Measurements from ENCODE around the gene ATP5PB.

ATP5PB gene

GRCh38 chr1:111476214-111476613 lies 26.9 kb downstream of the ATP5PB start:
- no peak for DNase-seq

- DNase-seq: no peak
These were observed 27.6 kb downstream of the ATP5PB start for GRCh38 chr1:111476761-111477309.

DNA sequence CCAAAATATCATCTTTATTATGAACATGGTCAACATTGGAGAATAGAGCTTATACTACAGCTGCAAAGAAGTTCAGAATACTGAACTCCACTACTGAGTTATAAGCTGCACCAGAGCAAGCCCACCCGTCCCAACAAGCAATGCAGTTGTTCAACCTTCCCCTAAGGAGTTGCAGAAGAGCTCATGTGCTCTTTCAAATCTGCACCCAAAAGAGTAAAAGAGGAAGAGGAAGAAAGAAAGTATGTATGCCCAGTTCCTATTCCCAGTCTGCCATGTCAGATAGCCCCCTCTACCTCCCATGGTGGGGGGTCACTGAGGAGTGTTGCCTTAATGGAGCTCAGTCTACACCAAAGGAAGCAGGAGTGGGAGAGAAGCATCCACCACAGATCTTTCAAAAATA lies 31.4 kb downstream of the ATP5PB start:
- no peak for DNase-seq

DNA sequence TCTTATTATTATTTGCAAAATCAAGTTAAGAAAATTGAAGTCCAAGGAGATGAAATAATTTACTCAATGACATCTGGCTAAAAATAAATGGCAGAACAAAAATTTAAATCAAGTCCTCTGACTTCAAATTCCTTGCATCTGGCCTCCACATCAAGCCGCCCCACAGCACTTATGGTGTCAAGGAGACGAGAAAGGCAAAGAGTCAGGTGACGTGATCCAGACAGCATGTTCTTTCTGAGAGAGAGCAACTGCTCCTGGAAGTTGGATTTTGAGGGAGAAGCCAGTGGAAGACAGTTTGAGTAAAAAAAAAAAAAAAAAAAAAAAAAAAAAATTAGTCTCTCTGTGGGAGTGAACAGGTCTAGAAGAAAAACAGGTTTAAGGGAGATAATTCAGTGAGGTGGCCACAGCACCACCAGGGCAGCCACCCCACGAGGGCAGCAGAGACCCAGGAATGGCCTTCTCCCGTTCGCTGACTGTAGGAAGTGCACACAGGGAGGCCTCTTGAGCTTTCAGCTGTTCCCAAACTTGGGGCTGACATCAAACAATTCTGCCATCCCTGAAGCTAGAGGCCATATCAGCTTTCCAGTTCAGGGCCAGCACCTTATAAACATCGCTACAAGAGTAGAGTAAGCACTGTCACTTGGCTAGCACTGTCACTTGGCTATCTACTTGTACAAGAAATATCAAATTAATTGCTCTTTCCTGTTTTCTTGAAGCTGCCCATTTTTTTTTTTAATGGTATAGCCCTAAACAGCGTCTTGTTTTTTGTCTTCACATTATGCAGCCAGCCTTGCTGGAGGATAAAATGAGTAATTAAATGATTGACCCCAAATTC lies 32.3 kb downstream of the ATP5PB start:
- peak; percentile 13 for DNase-seq

DNA sequence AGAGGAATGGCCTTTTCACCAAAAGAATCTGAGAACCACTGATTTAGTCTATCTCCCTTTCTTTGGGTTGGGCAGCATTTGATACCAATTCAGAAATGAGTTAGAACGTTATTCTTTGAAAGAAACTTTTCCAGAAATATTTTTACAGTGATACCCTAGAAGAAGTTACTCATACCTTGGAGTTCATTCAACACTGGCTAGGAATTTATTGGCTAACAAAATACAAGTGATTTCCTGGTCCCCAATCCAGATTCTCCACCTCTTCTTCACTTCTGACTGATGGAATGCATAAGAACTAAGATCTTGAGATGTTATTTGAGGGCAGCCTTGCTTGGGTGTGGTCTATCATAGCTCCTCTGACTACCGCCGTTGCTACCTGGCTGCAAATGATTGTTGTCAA lies 33.9 kb downstream of the ATP5PB start:
- DNase-seq: no peak

DNA sequence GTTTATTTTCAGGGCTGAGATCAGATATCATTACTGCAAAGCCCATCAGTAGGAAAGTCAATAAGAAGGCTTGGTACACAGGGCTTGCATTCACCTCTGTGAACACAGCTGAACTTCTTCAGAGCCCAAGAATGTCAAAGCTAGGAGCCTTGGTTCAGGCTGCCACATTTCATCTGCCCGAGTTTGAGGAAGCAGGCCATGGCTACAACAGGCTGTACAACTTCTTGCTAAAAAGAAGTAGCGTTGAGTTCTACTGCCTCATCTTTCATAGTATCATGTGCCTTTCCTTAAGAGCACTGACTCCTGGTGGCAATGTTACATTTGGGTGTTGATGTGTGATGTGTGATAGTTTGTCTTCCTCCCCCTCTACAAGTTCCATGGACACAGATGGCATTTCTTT lies 34.6 kb downstream of the ATP5PB start:
- no peak for DNase-seq

GRCh38 chr1:111484391-111485026 lies 35.2 kb downstream of the ATP5PB start:
- DNase-seq: no peak

- DNase-seq: no peak
These were observed 37.2 kb downstream of the ATP5PB start for GRCh38 chr1:111486431-111486830.

- DNase-seq: no peak
These were observed 37.9 kb downstream of the ATP5PB start for GRCh38 chr1:111487133-111487532.

- no peak for DNase-seq
These were observed 39.4 kb downstream of the ATP5PB start for GRCh38 chr1:111488669-111489068.

GRCh38 chr1:111489604-111490003 lies 40.3 kb downstream of the ATP5PB start:
- DNase-seq: no peak

GRCh38 chr1:111490220-111490619 lies 41.0 kb downstream of the ATP5PB start:
- DNase-seq: no peak

GRCh38 chr1:111491070-111491469 lies 41.8 kb downstream of the ATP5PB start:
- DNase-seq: no peak

DNA sequence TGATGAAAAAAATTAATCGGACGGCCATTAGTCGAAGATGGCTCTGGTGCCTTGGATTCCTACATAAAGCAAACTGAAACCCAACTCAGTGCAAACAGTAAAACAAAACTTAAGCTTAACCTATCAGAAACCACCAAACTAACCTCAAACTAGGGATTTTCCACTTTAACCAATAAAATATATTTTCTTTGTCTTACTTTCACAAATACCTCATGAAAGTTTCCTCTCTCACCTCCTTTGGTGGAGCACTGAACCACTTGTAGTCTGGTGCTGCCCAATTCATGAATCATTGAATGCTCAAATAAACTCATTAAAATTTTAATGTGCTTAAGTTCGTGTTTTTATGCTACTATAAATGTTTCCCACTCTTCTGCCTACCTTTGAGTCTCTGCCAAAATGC lies 47.1 kb downstream of the ATP5PB start:
- DNase-seq: no peak

DNA sequence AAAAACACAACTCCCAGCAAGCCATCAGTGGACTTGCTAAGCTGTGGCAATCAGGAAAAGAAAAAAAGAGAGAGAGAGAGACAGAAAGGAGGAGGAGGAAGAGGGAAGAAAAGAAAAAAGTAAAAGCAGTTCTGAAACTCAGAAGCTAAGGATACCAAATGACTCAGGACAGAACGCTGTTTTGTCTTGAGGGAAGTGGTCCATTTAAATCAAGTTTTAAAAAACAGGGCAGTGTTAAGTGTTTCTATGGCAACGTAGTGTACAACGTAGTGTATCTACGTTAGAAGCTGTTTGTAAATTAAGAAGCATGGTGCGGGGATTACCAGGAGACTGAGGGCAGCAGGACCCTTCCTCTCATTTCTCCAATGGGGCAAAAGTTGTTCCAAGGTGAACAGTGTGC lies 48.3 kb downstream of the ATP5PB start:
- DNase-seq: no peak

- no peak for DNase-seq
These were observed 49.9 kb downstream of the ATP5PB start for GRCh38 chr1:111499026-111499785.

GRCh38 chr1:111501645-111502044 lies 52.4 kb downstream of the ATP5PB start:
- no peak for DNase-seq

- DNase-seq: no peak
These were observed 54.4 kb downstream of the ATP5PB start, which contains the start of the genes ADORA3 and TMIGD3 for GRCh38 chr1:111503585-111504060. Gene ADORA3, minus strand, starts transcription at chr1:111503633. Its CDS starts 279 bp downstream, at chr1:111503354. Gene TMIGD3, minus strand, starts transcription at chr1:111503633. Its CDS starts 279 bp downstream, at chr1:111503354.

DNA sequence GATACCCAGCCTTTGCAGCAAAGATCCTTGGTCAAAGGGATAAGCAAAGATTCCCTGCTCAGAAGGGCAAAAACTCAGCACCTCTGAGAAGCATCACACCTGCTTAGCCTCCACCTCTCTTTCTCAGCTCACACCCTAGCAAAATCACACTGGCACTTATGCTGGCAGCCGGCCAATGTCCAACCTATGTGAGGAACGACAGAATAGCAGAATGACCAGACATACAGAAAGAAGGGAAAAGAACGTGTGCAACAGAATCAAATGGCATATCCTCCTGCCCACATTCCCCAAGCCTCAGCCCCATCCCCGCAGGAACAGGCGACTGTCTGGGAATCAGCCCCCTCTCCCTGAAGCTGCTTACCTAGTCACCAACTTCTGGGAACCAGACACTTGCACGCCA lies 54.8 kb downstream of the ATP5PB start:
- DNase-seq: no peak

DNA sequence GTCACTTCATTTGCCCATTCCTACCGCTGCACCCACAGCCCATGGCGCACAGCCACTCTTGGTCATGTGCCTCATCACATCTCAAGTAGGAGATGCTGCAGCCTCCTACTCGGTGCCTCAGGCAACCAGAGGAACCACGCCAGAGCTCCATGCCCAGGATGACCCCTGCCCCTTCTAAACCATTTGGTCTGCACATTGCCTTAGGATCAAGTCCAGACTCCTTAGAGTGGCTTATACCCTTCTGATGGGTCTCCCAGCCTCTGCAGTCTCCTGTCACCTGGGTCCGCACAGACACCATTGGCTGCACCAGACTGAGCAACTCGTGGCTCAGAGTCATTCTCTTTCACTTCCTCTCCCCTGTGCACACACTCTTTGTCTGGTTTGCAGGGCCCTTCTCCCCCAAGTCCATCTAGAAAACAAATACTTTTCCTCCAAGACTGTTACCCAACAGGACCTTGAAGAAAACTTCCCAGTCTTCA lies 56.4 kb downstream of the ATP5PB start:
- DNase-seq: no peak

DNA sequence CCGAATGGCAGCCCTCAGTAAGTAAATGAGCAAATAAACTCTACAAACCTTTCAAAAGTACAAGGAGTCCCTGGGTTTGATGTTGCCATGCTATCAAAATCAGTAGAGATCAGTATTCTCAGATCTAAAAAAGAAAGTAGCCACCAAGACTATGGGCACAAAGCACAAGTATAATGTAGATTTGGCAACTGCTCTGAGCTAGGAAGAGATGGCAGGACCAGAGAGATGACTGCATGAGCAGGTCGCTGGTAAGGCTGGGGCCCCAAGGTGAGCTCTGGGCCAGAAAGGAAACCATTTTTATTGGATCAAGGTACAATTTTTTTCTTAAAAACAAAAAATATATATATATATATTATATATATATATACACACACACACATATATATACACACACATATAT lies 57.3 kb downstream of the ATP5PB start:
- no peak for DNase-seq

DNA sequence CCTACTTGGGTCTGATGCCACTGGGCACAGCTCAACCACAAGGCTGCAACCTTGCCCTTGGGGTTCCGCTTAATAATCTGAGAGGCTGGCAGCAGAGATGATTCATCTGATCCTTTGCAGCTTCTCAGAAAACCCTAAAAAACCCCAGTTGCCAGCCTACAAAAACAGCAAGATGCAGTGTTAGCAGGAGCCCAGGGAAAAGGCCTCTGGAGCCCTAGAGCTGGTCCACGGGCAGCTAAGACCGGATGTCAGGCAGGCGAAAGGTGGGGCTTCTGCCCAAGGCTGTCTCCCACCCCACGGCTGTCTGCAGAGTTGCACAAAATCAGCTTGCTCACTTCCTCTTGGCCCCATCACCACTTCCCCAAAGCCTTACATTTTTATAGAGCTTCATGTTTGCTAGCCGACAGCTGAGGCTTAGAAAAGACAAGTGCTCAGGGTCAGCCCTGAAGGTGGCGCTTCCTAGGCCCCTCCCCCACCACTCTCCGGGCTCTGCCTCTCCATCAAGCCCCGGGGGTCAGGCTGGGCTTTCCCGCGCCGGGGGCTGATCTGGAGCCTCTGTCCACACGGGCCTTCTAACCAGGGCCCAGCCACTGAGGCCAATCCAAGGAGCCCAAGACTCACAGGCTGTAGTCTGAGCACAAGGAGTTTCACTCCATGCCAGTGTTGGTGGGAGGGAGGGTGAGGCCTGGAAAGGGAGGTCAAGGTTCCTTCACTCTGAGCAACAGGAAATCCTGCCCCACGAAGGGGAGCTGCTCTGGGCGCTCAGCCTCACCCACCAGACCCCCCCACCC lies 58.3 kb downstream of the ATP5PB start:
- DNase-seq: no peak

Measured in NCI-H524 treated with DMSO at 0.1 percent for 48 hours (cell line).